GM12865 (cell line): ENCODE data around the gene DCAF10.

Experiments
- DNase-seq: peaks from one replicate; pipeline ENCODE4 v3.0.0; 2010; ENCODE audit warnings: low read depth
- H3K4me3 ChIP-seq: 2 replicates; pipeline ENCODE4 v1.5.1; 2011; ENCODE audit warnings: mild to moderate bottlenecking, low read depth, low read length, control low read depth
- TF ChIP-seq, protein P1 (sequence below): IDR thresholded peaks from 2 replicates; pipeline ENCODE4 v1.5.1; 2011; ENCODE audit warnings: low read length, control low read depth, low read depth, inconsistent platforms; ENCODE audit not compliant: insufficient read depth; ENCODE audit errors: missing control alignments

Gene DCAF10

DNA sequence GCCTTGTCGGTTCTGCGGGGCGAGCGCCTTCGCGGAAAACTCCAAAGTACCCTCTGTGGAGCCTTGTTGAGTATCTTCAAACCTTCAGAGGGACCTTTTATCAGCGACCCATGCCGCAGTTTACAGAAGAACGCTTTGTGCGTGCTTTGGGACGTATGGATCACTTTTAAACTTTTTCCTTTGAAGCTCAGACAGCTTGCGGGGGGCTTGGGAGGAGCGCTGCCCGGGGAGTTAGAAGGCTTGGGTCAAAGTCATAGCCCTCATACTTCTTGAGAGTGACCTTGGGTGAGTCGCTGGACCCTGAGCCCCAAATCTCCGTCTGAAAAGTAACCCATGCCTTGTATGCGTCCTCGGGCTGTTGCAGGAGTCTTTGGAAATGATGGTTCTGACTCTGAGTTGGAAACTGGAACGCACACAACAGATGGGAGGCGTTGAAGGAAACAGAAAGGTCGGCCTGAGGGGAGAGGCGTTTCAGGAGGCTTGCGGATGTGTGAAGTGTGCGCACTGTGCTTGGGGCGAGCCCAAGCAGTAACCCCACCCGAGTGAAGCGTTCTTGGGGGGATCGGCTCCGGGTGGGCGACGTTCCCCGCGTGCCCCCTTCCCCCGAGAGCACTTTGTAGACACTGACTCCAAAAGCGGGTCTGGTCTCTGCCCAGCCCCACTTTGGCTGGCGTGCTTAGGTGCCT is 104.0 kb downstream of the DCAF10 start:
- TF ChIP-seq, protein P1, sequence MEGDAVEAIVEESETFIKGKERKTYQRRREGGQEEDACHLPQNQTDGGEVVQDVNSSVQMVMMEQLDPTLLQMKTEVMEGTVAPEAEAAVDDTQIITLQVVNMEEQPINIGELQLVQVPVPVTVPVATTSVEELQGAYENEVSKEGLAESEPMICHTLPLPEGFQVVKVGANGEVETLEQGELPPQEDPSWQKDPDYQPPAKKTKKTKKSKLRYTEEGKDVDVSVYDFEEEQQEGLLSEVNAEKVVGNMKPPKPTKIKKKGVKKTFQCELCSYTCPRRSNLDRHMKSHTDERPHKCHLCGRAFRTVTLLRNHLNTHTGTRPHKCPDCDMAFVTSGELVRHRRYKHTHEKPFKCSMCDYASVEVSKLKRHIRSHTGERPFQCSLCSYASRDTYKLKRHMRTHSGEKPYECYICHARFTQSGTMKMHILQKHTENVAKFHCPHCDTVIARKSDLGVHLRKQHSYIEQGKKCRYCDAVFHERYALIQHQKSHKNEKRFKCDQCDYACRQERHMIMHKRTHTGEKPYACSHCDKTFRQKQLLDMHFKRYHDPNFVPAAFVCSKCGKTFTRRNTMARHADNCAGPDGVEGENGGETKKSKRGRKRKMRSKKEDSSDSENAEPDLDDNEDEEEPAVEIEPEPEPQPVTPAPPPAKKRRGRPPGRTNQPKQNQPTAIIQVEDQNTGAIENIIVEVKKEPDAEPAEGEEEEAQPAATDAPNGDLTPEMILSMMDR, result no peak
- no peak for DNase-seq
- H3K4me3 ChIP-seq, result peak overlapping the region; percentile 75

DNA sequence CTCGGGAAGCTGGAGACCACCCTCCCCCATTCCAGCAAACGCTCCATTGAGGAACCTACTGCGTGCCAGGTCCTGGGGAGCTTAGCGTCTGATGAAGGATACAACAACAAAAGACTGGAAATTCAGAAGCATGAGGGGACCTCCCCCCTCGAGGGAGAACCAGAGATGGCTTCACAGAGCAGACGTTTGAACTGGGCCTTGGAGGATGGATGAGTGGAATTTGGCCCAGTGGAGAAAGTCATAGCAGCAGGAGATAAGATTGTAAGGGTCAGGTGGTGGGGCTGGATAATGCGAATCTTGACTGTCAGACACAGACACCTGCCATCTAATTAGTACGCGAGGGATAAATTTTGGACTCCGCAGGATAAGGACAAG is 104.5 kb downstream of the DCAF10 start:
- TF ChIP-seq, protein P1, result no peak
- no peak overlapping the region for H3K4me3 ChIP-seq
- DNase-seq, result no peak

DNA sequence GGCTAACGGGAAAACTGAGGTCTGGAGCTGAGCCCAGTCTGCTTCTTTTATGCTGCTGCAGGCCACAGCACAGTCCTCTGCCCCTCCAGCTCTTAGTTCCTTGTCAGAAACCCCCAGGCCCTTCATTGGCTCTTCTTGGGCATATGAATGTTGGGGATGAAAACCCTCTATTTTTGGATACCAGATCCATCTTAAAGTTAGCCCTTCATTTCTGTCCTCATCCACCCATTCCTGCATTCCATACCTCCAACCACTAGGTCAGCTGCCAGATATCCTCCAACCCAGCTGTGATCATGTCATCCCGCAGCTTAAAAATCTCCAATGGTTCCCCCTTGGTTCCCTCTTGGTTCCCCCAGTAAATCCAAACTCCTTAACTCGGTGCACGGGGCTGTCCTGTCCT is 105.2 kb downstream of the DCAF10 start:
- TF ChIP-seq, protein P1, result no peak
- H3K4me3 ChIP-seq, result no peak overlapping the region

DNA sequence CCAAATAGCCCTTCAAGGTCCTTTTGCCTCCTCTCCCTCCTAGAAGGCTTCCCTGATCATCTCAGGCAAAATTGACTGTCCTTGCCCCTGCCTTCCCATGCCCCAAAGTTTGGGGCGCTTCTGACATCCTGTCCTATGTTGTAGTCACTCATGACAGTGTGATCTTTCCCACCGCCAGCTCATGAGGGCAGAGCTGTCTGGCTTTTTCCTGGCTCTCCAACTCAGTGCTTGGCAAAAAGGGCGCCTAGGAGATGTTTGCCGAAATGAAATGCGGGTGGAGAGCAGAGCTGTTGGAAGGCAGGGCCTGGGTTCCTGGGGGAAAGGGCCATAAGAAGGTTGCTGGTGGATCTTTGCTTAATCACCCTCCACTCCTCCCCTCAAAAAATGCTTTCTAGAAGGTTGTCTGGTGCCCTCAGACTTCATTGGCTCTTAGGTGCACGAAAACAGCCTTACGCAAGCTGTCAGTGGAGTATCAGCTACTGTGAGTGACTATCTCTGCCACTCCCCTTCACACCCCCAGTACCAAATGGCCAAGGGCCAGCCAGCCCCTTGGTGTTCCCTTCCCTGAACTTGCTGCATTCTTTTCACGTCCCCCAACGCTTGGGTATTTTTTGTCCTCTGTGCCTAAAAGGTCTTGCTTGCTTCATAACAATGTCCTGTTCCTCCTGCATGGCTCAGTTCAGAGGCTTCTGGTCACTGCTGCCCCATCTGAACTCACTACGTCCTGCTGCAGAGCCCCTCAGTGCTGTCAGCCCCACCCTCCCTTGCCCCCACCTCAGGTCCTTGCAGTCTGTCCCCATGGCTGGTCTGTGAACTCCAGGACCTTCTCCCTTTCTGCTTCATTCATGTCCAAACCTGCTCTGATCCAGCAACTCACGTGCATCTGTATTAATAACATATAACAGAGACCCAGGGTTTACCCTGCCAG is 106.0 kb downstream of the DCAF10 start:
- DNase-seq, result no peak
- TF ChIP-seq, protein P1, result no peak
- no peak overlapping the region for H3K4me3 ChIP-seq

More for the DNA sequence above, 105.2 kb downstream of the DCAF10 start:
- no peak for DNase-seq

DNA sequence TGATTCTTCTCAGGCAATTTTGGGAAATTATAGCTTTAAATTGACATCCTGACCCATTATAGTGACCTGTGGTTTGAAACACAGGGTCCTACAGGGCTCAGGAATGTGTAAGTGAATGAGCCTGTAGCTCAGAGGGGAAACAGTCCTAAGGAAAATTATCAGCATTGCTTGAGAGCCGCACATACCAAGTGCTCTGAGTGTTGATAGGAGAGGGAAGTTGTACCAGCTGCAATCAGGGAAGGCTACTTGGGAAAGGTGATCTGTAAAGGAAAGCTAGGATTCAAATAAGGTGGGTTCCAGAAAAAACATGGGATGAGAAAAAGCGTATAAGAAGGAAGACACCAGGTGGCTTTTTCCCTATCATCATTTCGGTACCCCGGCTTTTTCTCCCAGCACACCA is 107.7 kb downstream of the DCAF10 start:
- no peak for DNase-seq
- TF ChIP-seq, protein P1, result no peak
- no peak overlapping the region for H3K4me3 ChIP-seq

DNA sequence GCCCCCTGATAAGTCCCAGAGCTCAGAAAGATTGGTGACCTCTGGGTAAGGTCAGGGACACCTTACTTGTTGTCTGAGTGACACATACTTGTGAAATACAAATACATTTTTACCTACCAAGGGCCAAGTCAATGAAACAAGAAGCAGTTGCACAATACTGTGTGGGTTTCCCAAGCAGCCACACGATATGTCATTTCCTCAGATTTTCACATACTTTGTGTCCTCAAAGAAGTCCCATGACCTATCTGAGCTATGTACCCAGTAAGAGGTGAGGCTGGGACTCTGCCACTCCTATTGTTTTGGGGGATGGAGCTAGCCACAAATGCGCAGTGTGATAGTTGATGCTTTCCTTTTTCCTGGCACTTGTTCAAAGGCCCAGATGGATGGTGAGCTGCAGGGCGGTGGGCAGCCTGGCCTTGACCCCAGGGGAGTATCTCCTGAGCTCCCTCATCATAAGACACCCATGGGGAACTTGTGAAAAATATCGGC is 108.1 kb downstream of the DCAF10 start:
- no peak for DNase-seq

More for the DNA sequence above, 108.1 kb downstream of the DCAF10 start:
- TF ChIP-seq, protein P1, result no peak
- no peak overlapping the region for H3K4me3 ChIP-seq
